ENCODE measurements around the gene SLC4A11. TPM values are rescaled to one million over a fixed set of nuclear protein-coding genes. Genes with fewer than 3 reads are reported as not detected.
"Not testable (repeated sequence)": the region's sequence is repeated elsewhere in the genome, so short reads cannot be mapped to it uniquely, and the experiment has no call there.

The SLC4A11 gene
- total RNA-seq, 1 donor from 2014 or later, result 3.2 TPM

- no peak for DNase-seq (ENCODE audit: low spot score)
- intact Hi-C loops (cut with micrococcal nuclease), result loop anchor here (10.0 kb wide), 2 partner anchors 275 to 325 kb away; partner anchors contain the start of genes ATRN and PTPRA
- Mint-ChIP-seq H3K27me3 (ENCODE audit: insufficient read depth) (no peaks in the 10 kb centered on the region), H3K36me3 (ENCODE audit: low read depth) (peaks cover 35% of the 10 kb centered on the region), H3K9me3 (no peaks in the 10 kb centered on the region), H3K4me1 (ENCODE audit: low read depth) (peaks cover 25% of the 10 kb centered on the region), H3K27ac (no peak overlapping the region), H3K4me3 (no peak overlapping the region)
Measured at GRCh38 chr20:3199976-3200755, 38.8 kb downstream of the SLC4A11 start.

GRCh38 chr20:3199206-3199605, 39.8 kb downstream of the SLC4A11 start:
- no peaks in the 10 kb centered on the region for H3K9me3 Mint-ChIP-seq
- intact Hi-C loops (cut with micrococcal nuclease), result no loop called here
- H3K4me1 Mint-ChIP-seq (ENCODE audit: low read depth), result peaks cover 20% of the 10 kb centered on the region
- H3K36me3 Mint-ChIP-seq (ENCODE audit: low read depth), result peaks cover 36% of the 10 kb centered on the region
- no peak overlapping the region for H3K27ac Mint-ChIP-seq
- DNase-seq (ENCODE audit: low spot score), result no peak
- H3K27me3 Mint-ChIP-seq (ENCODE audit: insufficient read depth), result no peaks in the 10 kb centered on the region
- no peak overlapping the region for H3K4me3 Mint-ChIP-seq

GRCh38 chr20:3195590-3196237, 43.3 kb downstream of the SLC4A11 start:
- Mint-ChIP-seq H3K27ac (peak overlapping the region; percentile 45), H3K4me3 (no peak overlapping the region), H3K9me3 (no peaks in the 10 kb centered on the region), H3K27me3 (ENCODE audit: insufficient read depth) (no peaks in the 10 kb centered on the region), H3K4me1 (ENCODE audit: low read depth) (peaks cover 15% of the 10 kb centered on the region), H3K36me3 (ENCODE audit: low read depth) (peaks cover 45% of the 10 kb centered on the region)
- DNase-seq (ENCODE audit: low spot score), result no peak
- intact Hi-C loops (cut with micrococcal nuclease), result no loop called here

GRCh38 chr20:3194617-3195280, 44.2 kb downstream of the SLC4A11 start:
- Mint-ChIP-seq H3K4me3 (no peak overlapping the region), H3K27me3 (ENCODE audit: insufficient read depth) (no peaks in the 10 kb centered on the region), H3K9me3 (no peaks in the 10 kb centered on the region), H3K4me1 (ENCODE audit: low read depth) (peaks cover 11% of the 10 kb centered on the region), H3K36me3 (ENCODE audit: low read depth) (peaks cover 45% of the 10 kb centered on the region), H3K27ac (no peak overlapping the region)
- intact Hi-C loops (cut with micrococcal nuclease), result no loop called here
- no peak for DNase-seq (ENCODE audit: low spot score)

GRCh38 chr20:3193806-3194616, 45.0 kb downstream of the SLC4A11 start:
- Mint-ChIP-seq H3K27me3 (ENCODE audit: insufficient read depth) (no peaks in the 10 kb centered on the region), H3K27ac (no peak overlapping the region), H3K9me3 (no peaks in the 10 kb centered on the region), H3K4me1 (ENCODE audit: low read depth) (peaks cover 11% of the 10 kb centered on the region), H3K4me3 (no peak overlapping the region), H3K36me3 (ENCODE audit: low read depth) (peaks cover 42% of the 10 kb centered on the region)
- no peak for DNase-seq (ENCODE audit: low spot score)
- intact Hi-C loops (cut with micrococcal nuclease), result no loop called here

GRCh38 chr20:3192226-3193015, 46.6 kb downstream of the SLC4A11 start:
- Mint-ChIP-seq H3K27me3 (ENCODE audit: insufficient read depth) (no peaks in the 10 kb centered on the region), H3K9me3 (no peaks in the 10 kb centered on the region), H3K27ac (no peak overlapping the region), H3K4me3 (no peak overlapping the region), H3K4me1 (ENCODE audit: low read depth) (peaks cover 11% of the 10 kb centered on the region), H3K36me3 (ENCODE audit: low read depth) (peaks cover 38% of the 10 kb centered on the region)
- intact Hi-C loops (cut with micrococcal nuclease), result no loop called here
- no peak for DNase-seq (ENCODE audit: low spot score)

GRCh38 chr20:3190681-3191111, 48.3 kb downstream of the SLC4A11 start:
- no peaks in the 10 kb centered on the region for H3K27me3 Mint-ChIP-seq (ENCODE audit: insufficient read depth)
- peaks cover 6% of the 10 kb centered on the region for H3K4me1 Mint-ChIP-seq (ENCODE audit: low read depth)
- H3K9me3 Mint-ChIP-seq, result no peaks in the 10 kb centered on the region
- peaks cover 31% of the 10 kb centered on the region for H3K36me3 Mint-ChIP-seq (ENCODE audit: low read depth)
- DNase-seq (ENCODE audit: low spot score), result no peak
- H3K27ac Mint-ChIP-seq, result no peak overlapping the region
- intact Hi-C loops (cut with micrococcal nuclease), result no loop called here
- H3K4me3 Mint-ChIP-seq, result no peak overlapping the region

GRCh38 chr20:3189561-3190131, 49.3 kb downstream of the SLC4A11 start:
- peaks cover 24% of the 10 kb centered on the region for H3K36me3 Mint-ChIP-seq (ENCODE audit: low read depth)
- H3K27me3 Mint-ChIP-seq (ENCODE audit: insufficient read depth), result no peaks in the 10 kb centered on the region
- no peaks in the 10 kb centered on the region for H3K9me3 Mint-ChIP-seq
- peak overlapping the region; percentile 13 for H3K27ac Mint-ChIP-seq
- no peaks in the 10 kb centered on the region for H3K4me1 Mint-ChIP-seq (ENCODE audit: low read depth)
- intact Hi-C loops (cut with micrococcal nuclease), result no loop called here
- no peak overlapping the region for H3K4me3 Mint-ChIP-seq
- no peak for DNase-seq (ENCODE audit: low spot score)

- Mint-ChIP-seq H3K4me1 (ENCODE audit: low read depth) (no peaks in the 10 kb centered on the region), H3K4me3 (no peak overlapping the region), H3K27ac (peak overlapping the region; percentile 26), H3K9me3 (no peaks in the 10 kb centered on the region), H3K36me3 (ENCODE audit: low read depth) (peaks cover 24% of the 10 kb centered on the region), H3K27me3 (ENCODE audit: insufficient read depth) (no peaks in the 10 kb centered on the region)
- no peak for DNase-seq (ENCODE audit: low spot score)
- intact Hi-C loops (cut with micrococcal nuclease), result no loop called here
Measured at GRCh38 chr20:3188823-3189413, 50.1 kb downstream of the SLC4A11 start.

GRCh38 chr20:3187861-3188260, 51.1 kb downstream of the SLC4A11 start:
- H3K9me3 Mint-ChIP-seq; DNase-seq (ENCODE audit: low spot score); intact Hi-C loops (cut with micrococcal nuclease); H3K4me3 Mint-ChIP-seq; H3K27ac Mint-ChIP-seq; H3K27me3 Mint-ChIP-seq (ENCODE audit: insufficient read depth); H3K4me1 Mint-ChIP-seq (ENCODE audit: low read depth): not testable (repeated sequence)
- peaks cover 24% of the 10 kb centered on the region for H3K36me3 Mint-ChIP-seq (ENCODE audit: low read depth)

GRCh38 chr20:3183896-3184612, 54.9 kb downstream of the SLC4A11 start:
- no peaks in the 10 kb centered on the region for H3K36me3 Mint-ChIP-seq (ENCODE audit: low read depth)
- H3K27ac Mint-ChIP-seq, result no peak overlapping the region
- intact Hi-C loops (cut with micrococcal nuclease), result no loop called here
- no peak for DNase-seq (ENCODE audit: low spot score)
- no peaks in the 10 kb centered on the region for H3K27me3 Mint-ChIP-seq (ENCODE audit: insufficient read depth)
- no peaks in the 10 kb centered on the region for H3K9me3 Mint-ChIP-seq
- no peak overlapping the region for H3K4me3 Mint-ChIP-seq
- no peaks in the 10 kb centered on the region for H3K4me1 Mint-ChIP-seq (ENCODE audit: low read depth)
